ENCODE data around the gene CTNNA3.

DNA sequence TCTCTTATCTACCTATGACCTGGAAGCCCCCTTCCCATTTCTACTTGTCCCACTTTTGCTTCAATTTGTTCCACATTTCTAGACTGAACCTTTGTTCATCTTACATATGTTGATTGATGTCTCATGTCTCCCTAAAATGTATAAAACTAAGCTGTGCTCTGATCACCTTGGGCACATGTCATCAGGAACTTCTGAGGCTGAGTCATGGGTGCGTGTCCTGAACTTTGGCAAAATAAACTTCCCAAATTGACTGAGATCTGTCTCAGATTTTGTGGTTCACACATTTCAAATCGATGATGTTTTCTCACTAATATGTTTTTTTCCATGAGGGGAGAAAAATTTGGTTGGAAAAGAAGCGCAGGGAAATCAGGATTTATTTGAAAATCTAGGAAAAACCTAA is 1176.4 kb downstream of the CTNNA3 start:
- TF ChIP-seq, protein P1, sequence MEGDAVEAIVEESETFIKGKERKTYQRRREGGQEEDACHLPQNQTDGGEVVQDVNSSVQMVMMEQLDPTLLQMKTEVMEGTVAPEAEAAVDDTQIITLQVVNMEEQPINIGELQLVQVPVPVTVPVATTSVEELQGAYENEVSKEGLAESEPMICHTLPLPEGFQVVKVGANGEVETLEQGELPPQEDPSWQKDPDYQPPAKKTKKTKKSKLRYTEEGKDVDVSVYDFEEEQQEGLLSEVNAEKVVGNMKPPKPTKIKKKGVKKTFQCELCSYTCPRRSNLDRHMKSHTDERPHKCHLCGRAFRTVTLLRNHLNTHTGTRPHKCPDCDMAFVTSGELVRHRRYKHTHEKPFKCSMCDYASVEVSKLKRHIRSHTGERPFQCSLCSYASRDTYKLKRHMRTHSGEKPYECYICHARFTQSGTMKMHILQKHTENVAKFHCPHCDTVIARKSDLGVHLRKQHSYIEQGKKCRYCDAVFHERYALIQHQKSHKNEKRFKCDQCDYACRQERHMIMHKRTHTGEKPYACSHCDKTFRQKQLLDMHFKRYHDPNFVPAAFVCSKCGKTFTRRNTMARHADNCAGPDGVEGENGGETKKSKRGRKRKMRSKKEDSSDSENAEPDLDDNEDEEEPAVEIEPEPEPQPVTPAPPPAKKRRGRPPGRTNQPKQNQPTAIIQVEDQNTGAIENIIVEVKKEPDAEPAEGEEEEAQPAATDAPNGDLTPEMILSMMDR (IDR thresholded peaks at IDR 0.05), result no peak
- TF ChIP-seq POLR2A (IDR thresholded peaks at IDR 0.05), result no peak

All from lower leg skin (tissue), 3 donors.